Measurements from ENCODE around the gene CTIF. TPM values are rescaled to one million over a fixed set of nuclear protein-coding genes. Genes with fewer than 3 reads are reported as not detected.

CTIF gene
- total RNA-seq, 1 experiment from 2014 or later = 3.7 TPM

DNA sequence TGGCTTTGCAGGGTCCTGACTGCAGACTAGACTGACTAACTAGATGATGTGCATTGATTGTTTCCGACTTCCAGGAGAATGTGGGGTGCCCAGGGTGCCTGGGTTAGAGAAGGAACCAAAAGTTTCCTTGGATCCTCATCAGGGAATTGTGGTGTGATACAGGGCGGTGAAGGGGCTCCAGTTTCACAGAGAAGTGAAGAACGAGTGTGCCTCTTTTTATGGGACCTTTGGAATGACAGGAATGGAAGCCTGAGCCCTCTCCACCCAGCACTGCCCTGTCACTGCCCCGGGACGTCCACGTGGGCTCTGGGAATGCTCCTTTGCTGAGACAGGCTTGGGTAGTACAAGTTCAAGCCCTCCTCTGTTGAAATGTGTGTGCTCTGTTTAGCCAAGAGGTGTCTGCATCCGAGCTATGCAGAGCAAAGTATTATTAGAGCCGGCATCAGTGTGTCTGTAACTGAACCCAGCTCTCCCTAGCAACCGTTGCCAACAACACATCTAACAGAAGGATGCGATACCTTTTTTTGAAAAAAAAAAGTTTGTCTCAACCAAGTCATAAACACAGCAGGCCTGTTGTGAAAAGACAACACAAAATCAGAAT is 228.4 kb downstream of the CTIF start:
- in situ Hi-C loops (cut with HindIII; ENCODE audit: low pct_unique_long_range_greater_than_20kb, low sequenced_read_pairs) = no loop called here
- no peak for DNase-seq (ENCODE audit: low read depth, low spot score)

DNA sequence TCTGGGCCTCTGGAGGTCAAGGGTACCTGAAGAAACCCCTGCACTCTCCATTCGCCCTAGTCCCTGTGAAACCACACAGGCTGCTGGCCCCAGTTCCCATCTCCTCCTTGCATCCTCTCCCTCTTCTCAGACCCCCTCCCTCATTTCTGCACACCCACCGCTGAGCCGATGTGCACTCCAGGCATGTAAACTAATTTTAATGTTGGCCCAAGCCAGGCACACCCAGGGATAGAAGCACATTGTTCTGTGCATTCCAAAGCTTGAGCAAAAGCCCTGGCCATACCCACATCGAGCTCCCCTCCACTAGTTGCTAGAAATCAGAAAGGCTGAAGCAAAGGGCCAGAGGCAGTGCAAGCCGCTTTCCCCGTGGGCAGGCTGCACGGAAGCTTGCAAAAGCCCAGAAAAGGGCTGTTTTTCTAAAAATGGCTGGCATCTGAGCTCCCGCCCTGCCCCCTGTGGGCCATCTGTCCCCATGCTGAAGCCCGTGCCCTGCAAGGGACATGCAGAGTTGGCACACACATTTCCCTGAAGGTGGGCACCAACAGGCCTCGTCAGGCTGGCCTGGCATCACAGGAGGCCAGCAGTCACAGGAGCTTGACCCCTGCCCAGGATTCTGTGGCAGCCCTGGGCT is 230.3 kb downstream of the CTIF start:
- peak; percentile 15 for DNase-seq (ENCODE audit: low read depth, low spot score)
- in situ Hi-C loops (cut with HindIII; ENCODE audit: low pct_unique_long_range_greater_than_20kb, low sequenced_read_pairs) = no loop called here

DNA sequence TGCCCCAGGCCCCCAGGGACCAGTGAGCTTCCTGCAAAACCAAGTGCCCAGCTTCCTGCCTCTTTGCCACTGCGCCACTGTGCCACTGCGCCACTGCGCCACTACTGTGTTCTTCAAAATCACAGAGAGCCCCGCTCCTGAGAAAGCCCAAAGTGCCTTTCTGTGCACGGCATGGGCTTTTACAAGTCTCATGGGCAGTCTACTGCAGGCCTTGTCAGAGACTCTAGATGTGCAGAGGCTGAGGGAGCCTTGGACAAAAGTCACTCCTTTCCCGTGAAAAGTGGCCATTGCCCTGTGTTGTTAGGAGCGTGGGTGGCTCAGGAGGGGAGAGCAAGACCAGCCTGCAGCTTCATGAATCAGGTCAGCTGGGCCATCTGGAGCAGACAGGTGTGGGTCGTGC is 231.4 kb downstream of the CTIF start:
- in situ Hi-C loops (cut with HindIII; ENCODE audit: low pct_unique_long_range_greater_than_20kb, low sequenced_read_pairs) = no loop called here
- DNase-seq (ENCODE audit: low read depth, low spot score) = no peak

DNA sequence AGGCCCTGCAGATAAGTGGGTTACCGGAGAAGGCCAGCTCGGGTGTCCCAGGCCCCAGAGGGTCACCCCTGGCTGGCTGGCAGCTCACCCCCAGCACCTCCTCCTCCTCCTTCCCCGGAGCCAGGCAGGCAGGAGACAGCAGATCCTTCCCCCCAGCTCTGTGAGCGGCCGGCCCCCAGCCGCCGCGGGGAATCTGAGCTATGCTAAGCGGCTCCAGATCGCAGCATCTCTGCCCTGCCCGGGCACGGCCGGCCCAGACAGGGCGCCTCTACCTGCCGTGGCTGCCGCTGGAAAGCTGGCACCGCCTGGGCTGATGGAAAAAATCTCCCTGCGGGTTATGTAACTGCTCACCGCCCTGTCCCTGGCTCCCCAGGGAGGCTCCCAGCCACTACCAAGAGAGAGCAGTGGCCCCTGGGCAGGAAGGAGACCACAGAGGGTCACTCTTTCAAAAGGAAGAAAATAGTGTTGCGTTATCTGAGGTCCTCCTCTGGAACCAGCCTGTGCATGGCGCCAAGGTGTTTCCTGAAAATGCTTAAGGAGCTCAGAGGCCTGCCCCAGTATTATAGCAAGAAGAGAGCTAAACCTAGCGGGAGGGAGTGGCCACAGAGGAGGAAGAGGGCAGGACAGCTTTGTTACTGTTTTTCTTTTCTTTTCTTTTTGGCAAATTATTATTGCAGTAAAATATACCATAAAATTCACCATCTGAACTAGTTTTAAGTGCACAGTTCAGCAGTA is 233.0 kb downstream of the CTIF start:
- no peak for DNase-seq (ENCODE audit: low read depth, low spot score)
- in situ Hi-C loops (cut with HindIII; ENCODE audit: low pct_unique_long_range_greater_than_20kb, low sequenced_read_pairs) = no loop called here

- in situ Hi-C loops (cut with HindIII; ENCODE audit: low pct_unique_long_range_greater_than_20kb, low sequenced_read_pairs) = no loop called here
- DNase-seq (ENCODE audit: low read depth, low spot score) = no peak
Observed at GRCh38 chr18:48772457-48772856, 233.6 kb downstream of the CTIF start.

- DNase-seq (ENCODE audit: low read depth, low spot score) = no peak
- in situ Hi-C loops (cut with HindIII; ENCODE audit: low pct_unique_long_range_greater_than_20kb, low sequenced_read_pairs) = no loop called here
Observed at GRCh38 chr18:48773821-48774220, 235.0 kb downstream of the CTIF start.

DNA sequence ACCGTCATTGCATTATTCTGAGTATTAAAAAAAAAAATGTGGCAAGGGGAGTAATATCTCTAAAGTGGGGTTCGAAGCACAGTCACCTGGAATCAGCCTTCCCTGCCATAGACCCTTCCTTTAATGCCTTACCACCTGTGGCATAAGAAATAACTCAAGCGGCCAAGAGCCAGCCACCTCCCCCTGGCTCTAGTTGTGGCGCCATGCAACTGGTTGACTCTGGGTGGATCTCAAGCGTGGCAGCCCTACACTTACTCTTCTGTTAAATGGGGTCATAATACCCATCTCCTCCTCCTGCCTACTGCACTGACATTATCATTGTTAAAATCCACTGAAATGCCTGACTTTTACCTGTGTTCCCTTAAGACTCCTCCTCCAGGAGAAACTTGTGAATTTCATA is 236.1 kb downstream of the CTIF start:
- DNase-seq (ENCODE audit: low read depth, low spot score) = no peak
- in situ Hi-C loops (cut with HindIII; ENCODE audit: low pct_unique_long_range_greater_than_20kb, low sequenced_read_pairs) = no loop called here

DNA sequence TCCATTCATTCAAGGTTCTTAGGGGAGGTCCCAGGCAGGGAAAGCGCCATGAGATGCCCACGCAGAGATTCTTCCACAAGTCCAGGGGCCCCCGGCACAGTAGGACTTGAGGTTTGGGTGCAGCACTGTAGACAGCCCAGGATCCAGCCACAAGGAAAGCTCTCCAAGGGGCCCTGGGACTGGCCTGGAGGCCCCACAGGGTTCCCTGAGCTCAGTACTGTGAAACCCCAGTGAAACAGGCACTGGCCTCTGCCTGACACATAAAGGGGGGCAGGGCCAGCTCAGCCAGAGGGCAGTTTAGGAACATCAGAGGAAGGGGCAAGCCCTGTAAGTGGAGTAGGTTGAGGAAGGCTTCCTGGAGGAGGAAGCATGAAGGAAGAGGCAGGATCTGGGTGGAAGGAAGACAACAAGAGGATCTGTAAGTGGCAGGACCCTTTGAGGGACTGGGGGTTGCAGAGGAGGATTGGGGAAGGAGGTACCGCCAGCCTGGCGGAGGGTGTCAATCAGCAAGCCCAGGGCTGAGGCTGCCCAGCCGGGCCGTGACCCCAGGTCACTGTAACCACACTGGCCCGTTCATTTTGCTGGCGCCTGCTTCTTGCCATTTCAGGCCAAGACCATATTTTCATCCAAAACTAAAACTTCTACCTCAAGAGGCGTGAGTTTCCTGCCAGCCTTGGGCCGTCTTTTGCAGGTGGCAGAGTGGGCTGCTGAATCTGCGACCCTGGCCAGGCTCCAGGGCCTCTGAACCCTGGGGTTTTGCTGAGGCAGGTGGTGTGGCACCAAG is 236.7 kb downstream of the CTIF start:
- in situ Hi-C loops (cut with HindIII; ENCODE audit: low pct_unique_long_range_greater_than_20kb, low sequenced_read_pairs) = no loop called here
- no peak for DNase-seq (ENCODE audit: low read depth, low spot score)

GRCh38 chr18:48776156-48776555 is 237.3 kb downstream of the CTIF start:
- no peak for DNase-seq (ENCODE audit: low read depth, low spot score)
- in situ Hi-C loops (cut with HindIII; ENCODE audit: low pct_unique_long_range_greater_than_20kb, low sequenced_read_pairs) = no loop called here

DNA sequence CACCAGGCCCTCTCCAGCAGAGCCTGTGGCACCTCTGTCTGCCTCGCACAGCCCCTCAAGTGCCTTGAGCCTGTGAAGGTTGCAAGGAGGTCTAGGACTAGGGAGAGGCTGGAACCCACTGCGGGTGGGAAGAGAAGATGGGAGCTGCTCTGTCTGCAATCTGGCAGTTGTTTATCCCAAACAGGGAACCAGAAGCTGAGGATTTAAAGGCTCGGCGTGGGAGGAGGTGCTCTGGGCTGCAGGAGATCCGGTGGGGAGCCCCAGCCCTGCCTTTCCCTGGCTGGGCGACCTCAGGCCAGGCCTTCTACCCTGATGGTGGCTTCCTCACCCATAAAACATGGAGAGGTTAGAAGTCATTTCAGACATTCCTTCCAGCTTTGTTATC is 237.8 kb downstream of the CTIF start:
- in situ Hi-C loops (cut with HindIII; ENCODE audit: low pct_unique_long_range_greater_than_20kb, low sequenced_read_pairs) = no loop called here
- DNase-seq (ENCODE audit: low read depth, low spot score) = no peak

DNA sequence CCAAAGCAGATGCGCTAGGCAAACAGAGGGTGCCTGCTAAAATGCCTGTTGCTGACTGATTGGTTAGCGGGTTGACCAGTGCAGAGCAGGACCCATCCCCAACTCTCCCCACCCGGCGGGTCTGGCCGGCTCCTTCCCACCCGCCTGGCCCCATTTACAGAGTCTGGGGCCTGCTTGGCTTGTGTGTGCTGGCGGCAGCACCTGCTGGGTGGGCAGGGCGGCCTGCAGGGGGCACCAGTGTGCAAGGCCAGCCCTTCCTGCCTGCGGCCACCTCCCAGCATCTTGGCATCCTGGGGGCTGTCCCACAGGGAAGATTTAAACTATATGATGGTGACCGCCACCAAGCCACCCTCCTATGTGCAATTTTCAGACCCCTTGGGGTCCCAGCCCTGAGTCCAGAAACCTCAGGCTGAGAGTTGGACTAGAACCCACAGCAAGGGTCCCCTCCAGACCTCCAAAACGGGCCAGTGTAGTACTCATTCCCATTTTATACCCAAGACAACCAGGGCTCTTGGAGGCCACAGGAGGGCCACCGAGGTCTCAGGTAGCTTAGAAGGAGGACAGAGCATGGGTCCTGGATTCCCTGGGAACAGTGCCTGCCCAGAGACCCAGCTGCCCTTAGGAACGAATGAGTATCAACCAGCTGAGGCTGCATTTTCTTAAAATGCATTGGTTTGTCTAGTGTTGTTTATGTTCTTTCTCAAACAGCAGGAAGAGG is 238.4 kb downstream of the CTIF start:
- peak; percentile 58 for DNase-seq (ENCODE audit: low read depth, low spot score)
- in situ Hi-C loops (cut with HindIII; ENCODE audit: low pct_unique_long_range_greater_than_20kb, low sequenced_read_pairs) = no loop called here

- in situ Hi-C loops (cut with HindIII; ENCODE audit: low pct_unique_long_range_greater_than_20kb, low sequenced_read_pairs) = no loop called here
- DNase-seq (ENCODE audit: low read depth, low spot score) = no peak
Observed at GRCh38 chr18:48777744-48778116, 238.9 kb downstream of the CTIF start.

DNA sequence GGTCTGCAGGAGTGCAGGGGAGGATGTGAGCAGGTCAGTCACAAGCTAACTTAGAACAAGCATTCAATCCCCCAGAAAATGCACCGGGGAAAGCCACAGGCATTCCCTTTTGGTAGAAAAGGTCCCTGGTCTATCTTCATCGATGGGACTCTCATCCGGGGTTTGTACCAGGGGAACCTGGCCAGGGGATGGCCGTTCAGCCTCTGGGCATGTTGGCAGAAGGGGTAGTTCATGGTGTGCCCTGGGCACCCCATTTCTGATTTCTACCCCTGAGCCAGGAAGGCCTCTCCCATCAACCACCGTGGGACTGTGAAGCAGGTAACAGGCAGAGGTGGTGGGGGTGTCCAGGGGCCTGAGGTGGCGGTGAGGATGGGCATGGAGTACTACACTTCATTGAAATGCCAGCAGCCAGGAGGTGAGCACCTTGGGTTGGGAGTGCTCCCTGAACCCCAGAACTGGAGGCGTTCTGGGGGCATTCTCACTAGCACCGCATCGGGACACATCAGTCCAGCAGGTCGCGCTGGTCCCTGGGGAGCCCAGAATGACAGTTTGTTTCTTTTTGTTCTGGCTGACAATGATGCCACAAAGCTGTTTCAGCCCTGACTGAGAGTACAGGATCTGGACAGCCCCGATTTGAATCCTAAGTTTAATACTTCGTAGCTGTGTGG is 239.6 kb downstream of the CTIF start:
- DNase-seq (ENCODE audit: low read depth, low spot score) = no peak
- in situ Hi-C loops (cut with HindIII; ENCODE audit: low pct_unique_long_range_greater_than_20kb, low sequenced_read_pairs) = no loop called here

DNA sequence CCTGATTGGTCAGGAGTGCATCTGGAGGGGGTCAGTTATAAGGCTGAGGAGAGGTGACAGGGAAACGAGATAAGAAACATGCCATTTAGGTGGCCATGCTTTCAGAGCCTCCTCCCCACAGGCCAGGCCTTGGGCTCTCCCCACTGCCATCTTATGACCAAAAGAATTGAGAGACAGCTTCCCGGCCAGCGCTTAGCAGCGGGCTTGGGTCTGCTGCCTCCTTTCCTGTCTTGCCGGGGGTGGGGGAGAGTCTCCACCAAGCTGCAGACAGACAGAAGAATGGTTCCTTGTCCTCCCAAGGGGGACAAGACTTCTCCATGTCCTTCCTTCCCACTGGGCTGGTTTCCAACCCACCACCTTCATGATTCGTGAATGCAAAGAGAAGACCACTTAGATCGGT is 240.6 kb downstream of the CTIF start:
- in situ Hi-C loops (cut with HindIII; ENCODE audit: low pct_unique_long_range_greater_than_20kb, low sequenced_read_pairs) = no loop called here
- no peak for DNase-seq (ENCODE audit: low read depth, low spot score)

DNA sequence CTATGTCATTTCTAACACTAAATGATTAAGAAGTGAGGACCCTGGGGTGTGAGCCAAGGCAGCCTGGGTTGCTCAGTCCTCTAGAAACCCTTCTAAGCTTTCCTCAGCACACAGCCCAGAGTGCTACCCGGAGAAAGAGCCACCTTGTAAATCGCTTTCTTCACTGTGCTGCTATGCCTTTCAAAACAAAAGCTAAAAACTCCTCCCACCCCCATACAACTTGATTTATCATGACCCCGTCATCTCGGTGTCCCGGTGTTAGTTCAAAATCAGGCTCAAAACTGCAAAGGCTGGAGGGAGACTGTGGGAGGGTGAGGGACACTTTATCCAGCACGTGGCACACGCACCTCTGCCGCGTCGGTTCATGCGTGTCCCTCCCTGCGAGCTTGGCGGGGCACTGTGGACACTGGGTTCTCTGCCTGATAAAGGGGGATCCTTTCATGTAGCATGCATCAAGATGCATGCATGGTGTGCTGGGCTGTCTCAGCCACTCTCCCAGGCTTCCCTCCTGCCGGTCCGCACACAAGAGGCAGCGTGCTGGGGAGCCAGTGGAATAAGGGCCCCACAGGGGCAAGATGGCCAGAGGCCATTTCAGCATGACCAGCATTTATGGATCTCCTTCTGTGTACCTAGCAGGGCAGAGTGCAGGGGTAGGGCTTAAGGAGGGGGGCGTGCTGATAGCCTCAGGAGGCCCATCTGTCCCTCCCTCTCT is 241.5 kb downstream of the CTIF start:
- DNase-seq (ENCODE audit: low read depth, low spot score) = no peak
- in situ Hi-C loops (cut with HindIII; ENCODE audit: low pct_unique_long_range_greater_than_20kb, low sequenced_read_pairs) = no loop called here

GRCh38 chr18:48780913-48781162 is 242.0 kb downstream of the CTIF start:
- DNase-seq (ENCODE audit: low read depth, low spot score) = no peak
- in situ Hi-C loops (cut with HindIII; ENCODE audit: low pct_unique_long_range_greater_than_20kb, low sequenced_read_pairs) = no loop called here
